Caco-2 (cell line): Measurements from ENCODE around the gene PPFIA1. TPM values are rescaled to one million over a fixed set of nuclear protein-coding genes. Genes with fewer than 3 reads are reported as not detected.

Experiments
- BruUV-seq: library from RNA; stranded (reverse); fragments of 400-500 nt; replicated peaks from 2 replicates; lab custom pipeline; 2021; lab: Mats Ljungman, UMichigan
- CTCF ChIA-PET: fragments of 300-600 bp; sonication (Branson Sonifier 250); formaldehyde crosslinking; loops from one replicate; lab custom pipeline; 2022; ENCODE audit warnings: antibody characterized with exemption; lab: Charles Lee
- POLR2A ChIA-PET: fragments of 300-600 bp; sonication (Branson Sonifier 250); formaldehyde crosslinking; loops from one replicate; lab custom pipeline; 2022; ENCODE audit warnings: antibody characterized with exemption; lab: Charles Lee
- DNase-seq, 2 experiments: peaks; one replicate each; pipeline versions ENCODE4 v3.0.0 to v3.0.0-alpha.2; 2020 to 2022
- H3K27me3 ChIP-seq: replicated peaks from 2 replicates; pipeline ENCODE4 v1.6.0; 2011; ENCODE audit warnings: low read length; ENCODE audit not compliant: control insufficient read depth, insufficient read depth
- H3K36me3 ChIP-seq: 2 replicates; pipeline ENCODE4 v1.5.1; 2011; ENCODE audit warnings: low read length; ENCODE audit not compliant: control insufficient read depth, insufficient read depth
- H3K4me1 ChIP-seq: fragments of 250-450 bp; sonication (Bioruptor Pico); 2 replicates; pipeline ENCODE4 v1.5.1; 2020; ENCODE audit warnings: mild to moderate bottlenecking
- H3K4me3 ChIP-seq: 2 replicates; pipeline ENCODE4 v1.5.1; 2011; ENCODE audit warnings: low read depth, mild to moderate bottlenecking, control low read depth, low read length
- H3K9me3 ChIP-seq: fragments of 250-450 bp; sonication (Bioruptor Pico); 2 replicates; pipeline ENCODE4 v1.5.1; 2020; ENCODE audit warnings: mild to moderate bottlenecking, moderate library complexity
- H3K27ac Mint-ChIP-seq: one replicate; pipeline ENCODE4 v1.8.0; 2022; ENCODE audit warnings: mixed read lengths; ENCODE audit not compliant: unreplicated experiment
- H3K27me3 Mint-ChIP-seq: one replicate; pipeline ENCODE4 v1.8.0; 2022; ENCODE audit warnings: mixed read lengths; ENCODE audit not compliant: insufficient read depth, unreplicated experiment
- H3K36me3 Mint-ChIP-seq: one replicate; pipeline ENCODE4 v1.8.0; 2022; ENCODE audit warnings: mild to moderate bottlenecking, mixed read lengths; ENCODE audit not compliant: insufficient read depth, unreplicated experiment
- H3K4me1 Mint-ChIP-seq: one replicate; pipeline ENCODE4 v1.8.0; 2022; ENCODE audit warnings: low read depth, mixed read lengths; ENCODE audit not compliant: unreplicated experiment
- H3K4me3 Mint-ChIP-seq: one replicate; pipeline ENCODE4 v1.8.0; 2022; ENCODE audit warnings: mild to moderate bottlenecking, moderate library complexity, mixed read lengths; ENCODE audit not compliant: unreplicated experiment
- H3K9me3 Mint-ChIP-seq: one replicate; pipeline ENCODE4 v1.8.0; 2022; ENCODE audit warnings: mixed read lengths; ENCODE audit not compliant: unreplicated experiment
- intact Hi-C: fragments of 100-400 bp; cut with micrococcal nuclease; formaldehyde crosslinking; loops from one replicate; pipeline ENCODE4 v1.10.0; 2022; ENCODE audit not compliant: unreplicated experiment
- total RNA-seq: library from RNA; stranded (reverse); gene quantifications from 2 replicates; pipeline ENCODE4 v1.2.3, GENCODE V29; 2022
- TF ChIP-seq, protein P1 (sequence below), 2 experiments: fragments of 200-600 bp in 1 of 2; IDR thresholded peaks; 1 replicate in 1 of 2; 2 replicates in 1 of 2; pipeline versions ENCODE4 v1.5.1 to v1.8.0; 2011 to 2022; ENCODE audit warnings: antibody characterized with exemption in 1 of 2, control low read depth in 1 of 2, inconsistent platforms in 1 of 2, low read depth in 1 of 2, low read length in 1 of 2, mild to moderate bottlenecking in 1 of 2, moderate library complexity in 1 of 2; ENCODE audit not compliant: insufficient read depth in 1 of 2, severe bottlenecking in 1 of 2, unreplicated experiment in 1 of 2

The PPFIA1 gene
- total RNA-seq, 1 experiment from 2014 or later: 148 TPM

DNA sequence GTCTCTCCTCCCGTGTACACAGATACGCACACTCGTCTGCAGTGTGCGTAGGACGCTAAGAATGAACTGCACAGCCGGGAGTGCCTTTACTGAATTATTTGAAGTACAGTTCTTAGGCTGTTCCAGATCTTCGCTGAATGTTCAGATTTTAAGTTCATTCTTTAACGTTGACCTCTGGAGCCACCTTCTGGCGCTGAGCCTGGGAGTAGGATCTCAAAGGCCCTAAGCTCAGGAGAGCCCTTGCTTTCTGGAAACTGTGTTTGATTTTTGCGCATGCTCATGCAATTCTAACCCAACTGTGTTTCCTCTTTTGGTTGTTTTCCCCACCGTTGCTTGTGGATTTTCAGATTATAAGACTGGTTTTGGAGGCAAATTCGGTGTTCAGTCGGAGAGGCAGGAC lies 150.6 kb downstream of the PPFIA1 start:
- BruUV-seq: no TSS peak
- H3K4me3 ChIP-seq: no peak overlapping the region
- H3K27me3 ChIP-seq: no peaks in the 10 kb centered on the region
- CTCF ChIA-PET: no interaction called here
- H3K4me3 Mint-ChIP-seq: no peak overlapping the region
- H3K9me3 Mint-ChIP-seq: no peaks in the 10 kb centered on the region
- no peaks in the 10 kb centered on the region for H3K27me3 Mint-ChIP-seq
- POLR2A ChIA-PET: no interaction called here
- peaks cover 31% of the 10 kb centered on the region for H3K36me3 ChIP-seq
- no peaks in the 10 kb centered on the region for H3K4me1 Mint-ChIP-seq
- H3K36me3 Mint-ChIP-seq: peaks cover 100% of the 10 kb centered on the region
- no peak for DNase-seq
- TF ChIP-seq, protein P1, sequence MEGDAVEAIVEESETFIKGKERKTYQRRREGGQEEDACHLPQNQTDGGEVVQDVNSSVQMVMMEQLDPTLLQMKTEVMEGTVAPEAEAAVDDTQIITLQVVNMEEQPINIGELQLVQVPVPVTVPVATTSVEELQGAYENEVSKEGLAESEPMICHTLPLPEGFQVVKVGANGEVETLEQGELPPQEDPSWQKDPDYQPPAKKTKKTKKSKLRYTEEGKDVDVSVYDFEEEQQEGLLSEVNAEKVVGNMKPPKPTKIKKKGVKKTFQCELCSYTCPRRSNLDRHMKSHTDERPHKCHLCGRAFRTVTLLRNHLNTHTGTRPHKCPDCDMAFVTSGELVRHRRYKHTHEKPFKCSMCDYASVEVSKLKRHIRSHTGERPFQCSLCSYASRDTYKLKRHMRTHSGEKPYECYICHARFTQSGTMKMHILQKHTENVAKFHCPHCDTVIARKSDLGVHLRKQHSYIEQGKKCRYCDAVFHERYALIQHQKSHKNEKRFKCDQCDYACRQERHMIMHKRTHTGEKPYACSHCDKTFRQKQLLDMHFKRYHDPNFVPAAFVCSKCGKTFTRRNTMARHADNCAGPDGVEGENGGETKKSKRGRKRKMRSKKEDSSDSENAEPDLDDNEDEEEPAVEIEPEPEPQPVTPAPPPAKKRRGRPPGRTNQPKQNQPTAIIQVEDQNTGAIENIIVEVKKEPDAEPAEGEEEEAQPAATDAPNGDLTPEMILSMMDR (IDR thresholded peaks at IDR 0.05; ENCODE audit: insufficient read depth in 1 of 2, low read depth in 1 of 2, low read length in 1 of 2, severe bottlenecking in 1 of 2, unreplicated experiment in 1 of 2): no peak
- no peaks in the 10 kb centered on the region for H3K9me3 ChIP-seq
- H3K27ac Mint-ChIP-seq: no peak overlapping the region
- no peaks in the 10 kb centered on the region for H3K4me1 ChIP-seq
- intact Hi-C loops: no loop called here

DNA sequence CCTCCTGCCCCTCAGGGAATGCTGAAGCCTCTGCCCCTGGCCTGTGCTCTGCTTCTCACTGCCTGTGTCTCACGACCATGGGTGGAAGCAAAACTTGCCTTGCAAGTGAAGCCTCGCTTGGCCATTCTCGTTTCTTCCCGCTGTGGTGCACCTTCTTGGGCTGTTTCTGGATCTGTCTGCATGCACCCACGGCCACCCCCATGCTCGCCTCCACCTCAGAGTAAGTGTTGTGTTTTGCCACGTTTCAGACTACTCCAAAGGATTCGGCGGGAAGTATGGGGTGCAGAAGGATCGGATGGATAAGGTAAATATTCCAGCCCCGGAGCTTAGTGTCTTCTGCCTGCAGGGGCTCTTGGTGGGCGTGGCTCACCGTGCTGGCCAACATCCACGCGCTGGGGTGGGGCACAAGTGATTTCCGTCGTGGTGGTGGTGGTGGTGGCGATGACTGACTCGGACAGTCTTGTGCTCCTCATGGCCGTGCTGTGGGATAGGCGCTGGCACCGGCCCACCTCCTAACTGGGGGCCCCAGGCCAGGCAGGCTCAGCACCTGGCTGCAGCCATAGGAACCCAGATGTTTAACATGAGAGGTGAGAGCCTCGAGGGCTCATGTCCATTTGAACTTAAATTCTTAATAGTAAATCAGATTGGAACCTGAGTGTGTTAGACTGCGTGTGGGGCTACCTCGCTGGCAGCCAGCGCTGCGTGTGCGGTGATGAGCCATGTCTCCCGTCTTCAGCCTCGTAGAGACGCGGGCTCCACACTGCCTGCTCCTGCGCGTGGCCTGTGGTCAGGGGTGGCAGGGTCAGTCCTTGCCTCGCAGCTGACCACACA lies 152.4 kb downstream of the PPFIA1 start:
- no TSS peak for BruUV-seq
- ChIA-PET POLR2A (no interaction called here), CTCF (no interaction called here)
- Mint-ChIP-seq H3K4me1 (no peaks in the 10 kb centered on the region), H3K36me3 (peaks cover 96% of the 10 kb centered on the region), H3K9me3 (no peaks in the 10 kb centered on the region), H3K4me3 (no peak overlapping the region), H3K27me3 (no peaks in the 10 kb centered on the region), H3K27ac (peak overlapping the region; percentile 14)
- H3K9me3 ChIP-seq: no peaks in the 10 kb centered on the region
- H3K27me3 ChIP-seq: no peaks in the 10 kb centered on the region
- intact Hi-C loops: no loop called here
- peaks cover 25% of the 10 kb centered on the region for H3K36me3 ChIP-seq
- no peak overlapping the region for H3K4me3 ChIP-seq
- TF ChIP-seq, protein P1 (IDR thresholded peaks at IDR 0.05; ENCODE audit: insufficient read depth in 1 of 2, low read depth in 1 of 2, low read length in 1 of 2, severe bottlenecking in 1 of 2, unreplicated experiment in 1 of 2): no peak
- no peak for DNase-seq
- H3K4me1 ChIP-seq: no peaks in the 10 kb centered on the region

DNA sequence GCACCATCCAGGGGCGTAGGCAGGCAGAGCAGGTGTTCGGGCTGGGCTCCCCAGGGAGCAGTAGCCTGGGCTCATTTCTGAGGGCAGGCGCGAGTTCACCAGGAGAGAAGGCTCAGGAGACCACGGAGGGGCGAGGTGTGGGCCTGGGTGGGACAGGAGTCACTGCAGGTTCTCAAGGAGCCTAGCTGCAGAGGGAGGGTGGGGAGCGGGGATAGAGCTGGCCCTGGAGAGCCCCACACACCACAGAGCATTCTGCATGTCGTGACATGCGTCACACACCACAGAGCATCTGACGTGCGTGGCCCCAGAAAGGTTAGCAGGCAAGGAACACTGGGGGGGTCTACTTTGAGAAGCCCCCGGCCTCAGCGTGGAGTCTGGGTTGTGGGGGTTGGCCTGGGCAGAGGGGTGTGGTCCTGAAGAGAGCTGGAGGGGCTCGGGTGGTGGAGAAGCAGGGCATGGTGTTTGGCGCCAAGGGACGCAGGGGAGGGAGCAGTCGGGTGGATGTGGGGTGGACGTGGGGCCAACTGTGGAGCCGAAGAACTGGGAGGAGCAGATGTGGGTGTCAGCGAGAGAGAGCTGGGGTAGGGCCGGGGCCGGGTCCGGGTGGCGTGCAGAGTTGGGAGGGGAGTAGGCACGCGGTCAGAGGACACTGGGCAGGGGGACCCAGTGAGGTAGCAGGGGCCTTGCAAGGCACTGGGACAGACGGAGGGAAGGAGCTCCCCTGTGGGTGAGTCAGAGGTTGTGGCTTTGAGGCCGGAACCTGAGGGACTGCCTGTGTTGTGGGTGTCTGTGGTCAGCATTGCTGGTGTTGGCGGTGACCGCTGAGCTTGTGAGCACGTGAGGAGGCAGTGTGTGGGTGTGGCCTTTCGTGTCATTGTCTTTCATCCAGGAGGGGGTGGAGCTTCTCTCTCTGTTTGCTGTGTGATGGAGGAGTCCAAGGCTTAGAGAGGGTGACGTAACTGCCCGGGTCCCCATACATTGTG lies 153.3 kb downstream of the PPFIA1 start:
- BruUV-seq: no TSS peak
- Histone ChIP-seq H3K4me3 (no peak overlapping the region), H3K36me3 (peaks cover 24% of the 10 kb centered on the region), H3K4me1 (no peaks in the 10 kb centered on the region), H3K27me3 (no peaks in the 10 kb centered on the region), H3K9me3 (no peaks in the 10 kb centered on the region)
- no peaks in the 10 kb centered on the region for H3K9me3 Mint-ChIP-seq
- H3K4me3 Mint-ChIP-seq: no peak overlapping the region
- peak overlapping the region; percentile 14 for H3K27ac Mint-ChIP-seq
- TF ChIP-seq, protein P1 (IDR thresholded peaks at IDR 0.05; ENCODE audit: insufficient read depth in 1 of 2, low read depth in 1 of 2, low read length in 1 of 2, severe bottlenecking in 1 of 2, unreplicated experiment in 1 of 2): no peak
- DNase-seq: no peak
- ChIA-PET POLR2A (no interaction called here), CTCF (no interaction called here)
- intact Hi-C loops: no loop called here
- H3K4me1 Mint-ChIP-seq: no peaks in the 10 kb centered on the region
- H3K27me3 Mint-ChIP-seq: no peaks in the 10 kb centered on the region
- H3K36me3 Mint-ChIP-seq: peaks cover 96% of the 10 kb centered on the region
